Activated CD4-positive, alpha-beta T cell treated with anti-CD3 and anti-CD28 coated beads, Interleukin-2, amount 10 ng/mL, durations not matched to agents 24 days and 14 days (primary cell): ENCODE measurements around the gene RNF126. TPM values are rescaled to one million over a fixed set of nuclear protein-coding genes. Genes with fewer than 3 reads are reported as not detected.

ENCODE experiments used
- DNase-seq: peaks from one replicate; pipeline ENCODE4 v3.0.0; 2022
- H3K27ac Mint-ChIP-seq: one replicate; pipeline ENCODE4 v1.8.0; 2022; ENCODE audit warnings: mild to moderate bottlenecking, mixed read lengths
- H3K27me3 Mint-ChIP-seq: one replicate; pipeline ENCODE4 v1.8.0; 2022; ENCODE audit warnings: mixed read lengths
- H3K36me3 Mint-ChIP-seq: one replicate; pipeline ENCODE4 v1.8.0; 2022; ENCODE audit warnings: low read depth, mild to moderate bottlenecking, mixed read lengths
- H3K4me1 Mint-ChIP-seq: one replicate; pipeline ENCODE4 v1.8.0; 2021; ENCODE audit warnings: mixed read lengths
- H3K4me3 Mint-ChIP-seq: one replicate; pipeline ENCODE4 v1.8.0; 2022; ENCODE audit warnings: mild to moderate bottlenecking, moderate library complexity, mixed read lengths
- H3K9me3 Mint-ChIP-seq: one replicate; pipeline ENCODE4 v1.8.0; 2021; ENCODE audit warnings: mixed read lengths
- intact Hi-C: fragments of 100-400 bp; cut with micrococcal nuclease; formaldehyde crosslinking; loops from one replicate; pipeline ENCODE4 v1.15.1; 2023
- total RNA-seq: library from RNA; stranded (reverse); gene quantifications from 2 replicates; pipeline ENCODE4 v1.2.3, GENCODE V29; 2022

RNF126 gene
- total RNA-seq, 1 donor from 2014 or later, result 109 TPM

- H3K9me3 Mint-ChIP-seq, result no peaks in the 10 kb centered on the region
- no peak within 1 kb of the TSS for H3K4me3 Mint-ChIP-seq
- no peaks in the 10 kb centered on the region for H3K36me3 Mint-ChIP-seq
- H3K4me1 Mint-ChIP-seq, result no peaks in the 10 kb centered on the region
- no peak for DNase-seq
- no peak within 1 kb of the TSS for H3K27ac Mint-ChIP-seq
- intact Hi-C loops, result no loop called here
- peaks cover 11% of the 10 kb centered on the region for H3K27me3 Mint-ChIP-seq
Measured at GRCh38 chr19:695352-695949, 32.4 kb upstream of the RNF126 start, which contains the start of gene PRSS57. PRSS57 (minus strand) TSS chr19:695452; CDS start chr19:695430, 22 bp downstream.

- H3K9me3 Mint-ChIP-seq, result no peaks in the 10 kb centered on the region
- intact Hi-C loops, result no loop called here
- no peaks in the 10 kb centered on the region for H3K4me1 Mint-ChIP-seq
- H3K36me3 Mint-ChIP-seq, result no peaks in the 10 kb centered on the region
- H3K27me3 Mint-ChIP-seq, result peaks cover 11% of the 10 kb centered on the region
- H3K27ac Mint-ChIP-seq, result no peak overlapping the region
- no peak overlapping the region for H3K4me3 Mint-ChIP-seq
- no peak for DNase-seq
Measured at GRCh38 chr19:694481-695351, 31.7 kb upstream of the RNF126 start.

- Mint-ChIP-seq H3K27me3 (peaks cover 5% of the 10 kb centered on the region), H3K27ac (no peak overlapping the region), H3K9me3 (no peaks in the 10 kb centered on the region), H3K36me3 (no peaks in the 10 kb centered on the region), H3K4me1 (no peaks in the 10 kb centered on the region), H3K4me3 (no peak overlapping the region)
- intact Hi-C loops, result no loop called here
- DNase-seq, result no peak
Measured at GRCh38 chr19:690203-690602, 27.2 kb upstream of the RNF126 start.

GRCh38 chr19:688992-689391 lies 26.0 kb upstream of the RNF126 start:
- no peaks in the 10 kb centered on the region for H3K36me3 Mint-ChIP-seq
- no peak overlapping the region for H3K4me3 Mint-ChIP-seq
- H3K27me3 Mint-ChIP-seq, result no peaks in the 10 kb centered on the region
- H3K9me3 Mint-ChIP-seq, result no peaks in the 10 kb centered on the region
- DNase-seq, result no peak
- H3K4me1 Mint-ChIP-seq, result no peaks in the 10 kb centered on the region
- H3K27ac Mint-ChIP-seq, result no peak overlapping the region
- intact Hi-C loops, result no loop called here

- no peak for DNase-seq
- H3K36me3 Mint-ChIP-seq, result no peaks in the 10 kb centered on the region
- no peaks in the 10 kb centered on the region for H3K27me3 Mint-ChIP-seq
- no peaks in the 10 kb centered on the region for H3K4me1 Mint-ChIP-seq
- intact Hi-C loops, result no loop called here
- H3K4me3 Mint-ChIP-seq, result no peak overlapping the region
- H3K9me3 Mint-ChIP-seq, result no peaks in the 10 kb centered on the region
- no peak overlapping the region for H3K27ac Mint-ChIP-seq
Measured at GRCh38 chr19:688214-688613, 25.2 kb upstream of the RNF126 start.

GRCh38 chr19:687569-688166 lies 24.7 kb upstream of the RNF126 start:
- intact Hi-C loops, result no loop called here
- no peak overlapping the region for H3K27ac Mint-ChIP-seq
- H3K4me3 Mint-ChIP-seq, result no peak overlapping the region

GRCh38 chr19:686589-687297 lies 23.7 kb upstream of the RNF126 start:
- H3K4me1 Mint-ChIP-seq, result no peaks in the 10 kb centered on the region
- intact Hi-C loops, result no loop called here
- peak; percentile 51 for DNase-seq

More at GRCh38 chr19:687569-688166, 24.7 kb upstream of the RNF126 start:
- Mint-ChIP-seq H3K4me1 (no peaks in the 10 kb centered on the region), H3K27me3 (no peaks in the 10 kb centered on the region), H3K9me3 (no peaks in the 10 kb centered on the region), H3K36me3 (no peaks in the 10 kb centered on the region)
- no peak for DNase-seq

GRCh38 chr19:685454-685931 lies 22.5 kb upstream of the RNF126 start:
- peak; percentile 54 for DNase-seq
- intact Hi-C loops, result no loop called here
- no peaks in the 10 kb centered on the region for H3K27me3 Mint-ChIP-seq
- no peaks in the 10 kb centered on the region for H3K9me3 Mint-ChIP-seq
- H3K36me3 Mint-ChIP-seq, result no peaks in the 10 kb centered on the region
- H3K4me3 Mint-ChIP-seq, result no peak overlapping the region
- H3K27ac Mint-ChIP-seq, result no peak overlapping the region
- peaks cover 2% of the 10 kb centered on the region for H3K4me1 Mint-ChIP-seq

More at GRCh38 chr19:686589-687297, 23.7 kb upstream of the RNF126 start:
- Mint-ChIP-seq H3K4me3 (no peak overlapping the region), H3K36me3 (no peaks in the 10 kb centered on the region), H3K27ac (no peak overlapping the region), H3K27me3 (no peaks in the 10 kb centered on the region), H3K9me3 (no peaks in the 10 kb centered on the region)

- H3K27ac Mint-ChIP-seq, result no peak overlapping the region
- no peak overlapping the region for H3K4me3 Mint-ChIP-seq
- intact Hi-C loops, result no loop called here
- no peaks in the 10 kb centered on the region for H3K9me3 Mint-ChIP-seq
- no peaks in the 10 kb centered on the region for H3K36me3 Mint-ChIP-seq
- H3K27me3 Mint-ChIP-seq, result no peaks in the 10 kb centered on the region
- DNase-seq, result peak; percentile 59
- H3K4me1 Mint-ChIP-seq, result peaks cover 4% of the 10 kb centered on the region
Measured at GRCh38 chr19:682678-683320, 19.8 kb upstream of the RNF126 start.

GRCh38 chr19:681029-682019 lies 18.3 kb upstream of the RNF126 start:
- Mint-ChIP-seq H3K27ac (peak overlapping the region; percentile 99), H3K36me3 (no peaks in the 10 kb centered on the region), H3K4me3 (peak overlapping the region; percentile 88), H3K9me3 (no peaks in the 10 kb centered on the region), H3K4me1 (peaks cover 4% of the 10 kb centered on the region), H3K27me3 (peaks cover 2% of the 10 kb centered on the region)
- intact Hi-C loops, result loop anchor here (1.0 to 2.0 kb wide), 2 partner anchors 23 to 71 kb away; no protein-coding TSS in a partner anchor
- DNase-seq, result no peak

GRCh38 chr19:680287-681028 lies 17.4 kb upstream of the RNF126 start:
- no peaks in the 10 kb centered on the region for H3K9me3 Mint-ChIP-seq
- peak overlapping the region; percentile 99 for H3K27ac Mint-ChIP-seq
- DNase-seq, result peak; percentile 99
- peaks cover 3% of the 10 kb centered on the region for H3K27me3 Mint-ChIP-seq
- H3K4me1 Mint-ChIP-seq, result peaks cover 4% of the 10 kb centered on the region
- H3K4me3 Mint-ChIP-seq, result peak overlapping the region; percentile 88
- intact Hi-C loops, result loop anchor here (1.0 to 2.0 kb wide), 6 partner anchors 17 to 117 kb away; partner anchors contain the start of genes BSG, FGF22, PTBP1 and RNF126
- H3K36me3 Mint-ChIP-seq, result no peaks in the 10 kb centered on the region
